ENCODE results near the gene ITLN1.

ITLN1 gene

GRCh38 chr1:160853014-160853413 lies 32.0 kb downstream of the ITLN1 start:
- no peak for DNase-seq

- DNase-seq, result no peak
These were observed 34.0 kb downstream of the ITLN1 start for GRCh38 chr1:160850993-160851392.

DNA sequence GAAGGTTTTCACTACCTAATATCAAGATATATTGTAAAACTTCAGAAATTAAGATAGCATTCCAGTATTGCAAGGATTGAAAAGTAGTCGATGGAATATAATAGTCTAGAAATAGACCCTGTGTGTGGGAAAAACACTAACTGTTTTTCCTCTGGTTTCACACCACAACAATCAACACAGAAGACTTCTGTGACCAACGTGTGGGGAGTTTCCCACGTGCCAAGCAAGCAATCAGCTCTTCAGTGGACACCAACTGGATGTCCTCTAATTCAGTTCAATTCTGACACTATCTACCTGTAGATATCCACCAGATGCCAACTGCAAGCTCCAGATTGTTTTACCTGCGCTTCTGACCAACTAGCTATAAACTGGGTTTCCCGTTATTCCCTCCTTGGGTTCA lies 34.4 kb downstream of the ITLN1 start:
- no peak for DNase-seq

- DNase-seq, result no peak
These were observed 38.7 kb downstream of the ITLN1 start for GRCh38 chr1:160846281-160846680.

GRCh38 chr1:160844447-160845232 lies 40.3 kb downstream of the ITLN1 start:
- DNase-seq, result no peak

GRCh38 chr1:160841079-160841478 lies 43.9 kb downstream of the ITLN1 start:
- DNase-seq, result no peak

DNA sequence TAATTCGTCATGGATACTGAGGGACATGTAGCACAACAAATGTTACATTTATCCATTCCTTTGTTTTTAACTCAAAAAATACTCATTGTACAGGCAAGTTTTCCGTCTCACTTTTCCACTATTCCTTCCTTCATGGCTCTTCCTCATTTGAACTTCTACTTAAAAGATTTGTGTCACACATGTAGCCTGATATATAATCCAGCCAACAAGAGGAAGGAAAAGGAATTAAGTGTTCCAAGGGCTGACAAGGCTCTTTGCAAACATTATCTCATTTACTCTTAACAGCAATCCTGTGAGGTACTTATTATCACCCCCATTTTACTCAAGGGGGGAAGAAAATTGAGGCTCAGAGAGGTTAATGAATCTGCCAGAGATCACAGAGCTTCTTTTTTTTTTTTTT lies 45.2 kb downstream of the ITLN1 start:
- DNase-seq, result no peak

DNA sequence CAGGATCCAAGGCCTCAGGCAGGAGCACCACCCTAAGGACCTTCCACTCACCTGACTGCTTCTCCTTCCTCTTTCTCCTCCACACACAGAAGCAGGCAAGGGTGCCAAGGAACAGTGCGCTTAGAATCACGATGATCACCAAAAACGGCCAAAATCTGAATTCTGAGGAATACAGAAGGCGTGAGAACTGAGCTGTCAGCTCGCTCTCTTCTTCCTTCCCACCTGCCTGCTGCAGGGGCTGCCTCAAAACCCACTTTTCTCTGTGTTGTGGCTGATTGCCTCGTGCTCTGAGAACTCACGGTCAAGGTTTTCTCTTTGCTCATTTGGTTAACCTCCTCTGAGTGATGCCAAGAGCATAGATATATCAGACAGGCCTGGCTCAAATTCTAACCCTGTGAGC lies 46.1 kb downstream of the ITLN1 start:
- no peak for DNase-seq

DNA sequence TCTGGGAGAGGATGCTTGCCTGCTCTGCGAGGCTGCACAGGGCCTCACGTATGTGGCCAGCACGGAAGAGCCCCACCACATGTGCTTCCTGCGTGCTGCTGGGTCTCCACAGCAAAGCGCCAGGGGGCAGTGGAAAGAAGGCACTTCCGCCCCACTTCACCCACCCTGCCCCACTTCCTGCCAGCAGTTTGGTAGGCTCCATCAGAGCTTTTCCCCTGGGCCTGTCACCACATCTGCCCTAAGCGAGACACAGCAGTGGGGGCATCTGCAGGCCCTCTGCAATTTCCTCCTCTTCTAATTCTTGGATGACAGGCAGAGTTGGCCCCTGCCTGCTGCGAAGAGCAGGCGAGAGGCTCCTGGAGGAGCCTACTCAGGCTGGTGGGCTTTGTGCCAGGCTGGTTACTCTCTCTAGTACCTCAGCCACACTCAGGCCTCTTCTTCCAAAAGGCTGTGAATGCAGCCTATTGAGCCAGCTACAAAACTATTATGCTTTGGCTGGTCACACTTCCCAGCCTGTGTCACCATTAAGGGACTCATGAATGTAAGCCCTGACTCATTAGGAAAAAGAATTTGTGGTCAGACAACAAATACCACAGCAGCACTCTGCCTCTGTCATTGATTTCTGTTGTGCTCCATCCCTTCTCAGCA lies 47.3 kb downstream of the ITLN1 start:
- no peak for DNase-seq

- DNase-seq, result no peak
These were observed 47.9 kb downstream of the ITLN1 start for GRCh38 chr1:160836981-160837557.

GRCh38 chr1:160836561-160836960 lies 48.4 kb downstream of the ITLN1 start:
- no peak for DNase-seq

DNA sequence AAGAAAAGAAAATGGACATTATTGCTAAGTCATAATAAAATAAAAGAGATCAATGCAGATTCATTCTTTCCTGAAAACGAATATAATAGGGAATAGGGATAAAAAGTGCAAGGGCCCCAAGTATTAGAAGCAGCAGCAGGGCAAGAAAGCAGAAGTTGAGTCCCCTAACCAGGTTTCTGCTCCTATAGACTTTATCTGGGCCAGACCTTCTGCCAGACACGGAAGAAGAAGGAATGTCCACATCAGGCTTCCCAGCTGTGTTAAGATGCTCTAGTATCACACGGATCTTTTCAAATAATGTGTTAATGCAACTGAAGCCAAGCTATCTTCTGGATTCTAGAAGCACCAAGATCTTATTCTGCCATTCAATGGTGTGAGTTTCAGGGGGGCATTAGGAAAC lies 49.2 kb downstream of the ITLN1 start:
- no peak for DNase-seq

DNA sequence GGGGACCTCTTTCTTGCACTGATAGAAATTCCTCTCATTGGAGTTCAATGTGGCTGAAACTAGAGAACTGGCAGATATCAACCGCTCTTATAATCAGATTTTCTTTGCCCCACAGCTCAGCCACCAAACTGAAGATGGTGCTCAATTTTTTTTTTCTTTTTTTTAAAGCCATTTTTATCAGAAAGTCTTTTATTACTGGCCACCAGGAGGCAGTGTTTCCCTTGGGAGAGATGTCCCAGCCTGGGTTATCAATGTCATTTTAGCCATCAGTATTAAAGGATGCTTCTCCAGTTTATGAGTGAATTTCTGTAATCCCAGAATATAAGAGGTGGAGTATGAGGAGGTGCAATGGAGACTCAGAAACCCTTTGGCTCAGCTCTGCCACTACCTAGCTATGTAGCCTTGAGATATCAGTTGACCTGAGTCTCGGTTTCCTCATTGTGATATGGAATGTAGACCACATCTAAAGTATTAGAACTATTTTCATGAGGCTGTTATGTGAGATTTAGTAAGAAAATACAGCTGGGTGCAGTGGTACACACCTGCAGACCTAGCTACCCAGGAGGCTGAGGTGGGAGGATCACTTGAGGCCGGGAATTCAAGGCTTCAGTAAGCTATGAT lies 49.9 kb downstream of the ITLN1 start:
- DNase-seq, result no peak

GRCh38 chr1:160830321-160831153 lies 54.4 kb downstream of the ITLN1 start:
- no peak for DNase-seq

GRCh38 chr1:160829766-160830165 lies 55.2 kb downstream of the ITLN1 start:
- no peak for DNase-seq

DNA sequence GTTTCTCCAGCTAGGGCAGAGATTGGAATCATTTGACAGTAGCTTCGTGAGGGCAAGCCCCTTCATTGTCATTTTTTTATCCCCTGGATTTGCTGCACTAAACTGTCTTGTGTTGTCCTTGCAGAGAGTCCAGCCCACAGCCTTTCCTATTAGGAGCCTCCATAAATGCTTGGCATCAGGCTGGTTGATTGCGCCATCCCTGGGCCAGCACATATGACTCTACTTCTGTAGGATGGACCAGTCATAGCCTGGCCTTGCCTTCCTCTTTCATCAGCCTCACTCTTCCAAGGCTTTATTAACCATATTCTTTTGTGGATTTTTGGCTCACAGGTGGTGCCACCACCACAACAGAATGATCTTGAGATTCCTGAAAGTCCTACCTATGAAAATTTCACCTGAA lies 57.6 kb downstream of the ITLN1 start:
- no peak for DNase-seq

DNA sequence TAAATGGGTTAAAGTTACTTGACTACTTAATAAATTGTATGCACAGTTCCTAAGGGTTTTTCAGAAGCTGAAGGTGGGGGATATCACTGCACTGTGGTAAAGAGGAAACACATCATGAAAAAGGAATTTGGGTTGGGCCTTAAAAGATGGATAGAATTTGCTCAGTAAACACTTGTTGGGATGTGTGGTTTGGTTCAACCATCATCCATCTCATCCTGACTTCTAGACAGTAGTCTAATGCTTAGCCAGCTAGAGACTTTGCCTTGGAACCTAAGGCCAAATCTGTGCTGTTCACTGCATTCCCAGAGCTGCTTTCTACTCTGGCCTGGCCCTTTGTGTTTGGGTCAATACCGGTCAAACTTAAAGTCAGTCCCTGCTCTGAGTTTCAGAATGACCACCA lies 58.4 kb downstream of the ITLN1 start:
- no peak for DNase-seq

Data from amniotic stem cell (primary cell).